CD4-positive, alpha-beta T cell treated with Interleukin-6 at 100 ng/mL for 8 hours (primary cell): ENCODE results near the gene SLC40A1.

Experiments used
- DNase-seq: peaks from one replicate; pipeline ENCODE4 v3.0.0-alpha.2; 2020; ENCODE audit warnings: mixed read lengths, low spot score

The SLC40A1 gene

GRCh38 chr2:189538402-189538801 is 42.2 kb downstream of the SLC40A1 start:
- no peak for DNase-seq

GRCh38 chr2:189536830-189537229 is 43.8 kb downstream of the SLC40A1 start:
- DNase-seq: no peak

GRCh38 chr2:189534854-189535832 is 45.4 kb downstream of the SLC40A1 start:
- no peak for DNase-seq

- no peak for DNase-seq
These were observed 47.1 kb downstream of the SLC40A1 start for GRCh38 chr2:189533288-189534035.

GRCh38 chr2:189530965-189531637 is 49.5 kb downstream of the SLC40A1 start:
- DNase-seq: no peak

- DNase-seq: no peak
These were observed 52.0 kb downstream of the SLC40A1 start for GRCh38 chr2:189528617-189529016.

GRCh38 chr2:189527812-189528592 is 52.6 kb downstream of the SLC40A1 start:
- DNase-seq: no peak

GRCh38 chr2:189527041-189527750 is 53.4 kb downstream of the SLC40A1 start:
- no peak for DNase-seq

- DNase-seq: no peak
These were observed 54.3 kb downstream of the SLC40A1 start for GRCh38 chr2:189526241-189526640.

GRCh38 chr2:189524746-189525145 is 55.8 kb downstream of the SLC40A1 start:
- DNase-seq: no peak

- DNase-seq: no peak
These were observed 58.0 kb downstream of the SLC40A1 start for GRCh38 chr2:189522435-189523151.

- no peak for DNase-seq
These were observed 58.7 kb downstream of the SLC40A1 start for GRCh38 chr2:189521699-189522434.

- no peak for DNase-seq
These were observed 60.8 kb downstream of the SLC40A1 start for GRCh38 chr2:189519631-189520387.

GRCh38 chr2:189517847-189518535 is 62.6 kb downstream of the SLC40A1 start:
- DNase-seq: no peak

GRCh38 chr2:189516546-189516945 is 64.0 kb downstream of the SLC40A1 start:
- DNase-seq: no peak

GRCh38 chr2:189515264-189515663 is 65.3 kb downstream of the SLC40A1 start:
- DNase-seq: no peak

GRCh38 chr2:189514104-189514503 is 66.5 kb downstream of the SLC40A1 start:
- no peak for DNase-seq

- DNase-seq: no peak
These were observed 67.7 kb downstream of the SLC40A1 start for GRCh38 chr2:189512879-189513278.
